ENCODE data around the gene RBM20. TPM values are rescaled to one million over a fixed set of nuclear protein-coding genes. Genes with fewer than 3 reads are reported as not detected.

RBM20 gene
- total RNA-seq, 1 experiment from 2014 or later, result 0.10 TPM

GRCh38 chr10:110717781-110718589, 73.8 kb downstream of the RBM20 start:
- TF ChIP-seq TCF7L2 (IDR thresholded peaks at IDR 0.05; ENCODE audit: low read depth, low read length) (no peak), POLR2AphosphoS5 (IDR thresholded peaks at IDR 0.05; ENCODE audit: low read depth, low read length) (no peak), REST (IDR thresholded peaks at IDR 0.05; ENCODE audit: insufficient read depth in 1 of 2, low read depth in 2 of 2, low read length in 1 of 2) (no peak), SIN3A (IDR thresholded peaks at IDR 0.05; ENCODE audit: borderline replicate concordance, insufficient read depth, low read depth, low read length) (no peak), CTCF (IDR thresholded peaks at IDR 0.05) (no peak)
- CTCF ChIA-PET, result interaction anchor here (0.7 kb wide), 1 partner anchor 1597 kb away, joined by 5 read pairs; no protein-coding TSS in a partner anchor
- no peaks in the 10 kb centered on the region for H3K36me3 ChIP-seq (ENCODE audit: control insufficient read depth, insufficient read depth, low read length)
- no peak overlapping the region for H3K4me3 ChIP-seq (ENCODE audit: low read depth in 2 of 2, low read length in 2 of 2)
- no peak overlapping the region for H3K27ac ChIP-seq (ENCODE audit: low read length)
- BruUV-seq (replicated peaks), result no TSS peak
- DNase-seq (ENCODE audit: low read depth, low spot score) (no peak), ATAC-seq (no peak)
- H3K9me3 ChIP-seq (ENCODE audit: control insufficient read depth, insufficient read depth, low read depth, low read length), result no peaks in the 10 kb centered on the region
- POLR2A ChIA-PET, result no interaction called here
- in situ Hi-C loops (cut with HindIII; ENCODE audit: low pct_unique_long_range_greater_than_20kb, low sequenced_read_pairs), result no loop called here
- no peaks in the 10 kb centered on the region for H3K4me1 ChIP-seq (ENCODE audit: control insufficient read depth, insufficient read depth, low read length)
- peaks cover 4% of the 10 kb centered on the region for H3K27me3 ChIP-seq (ENCODE audit: control insufficient read depth, insufficient read depth, low read length)
- intact Hi-C loops (cut with micrococcal nuclease; ENCODE audit: unreplicated experiment), result no loop called here

- Histone ChIP-seq H3K9me3 (ENCODE audit: control insufficient read depth, insufficient read depth, low read depth, low read length) (no peaks in the 10 kb centered on the region), H3K36me3 (ENCODE audit: control insufficient read depth, insufficient read depth, low read length) (no peaks in the 10 kb centered on the region), H3K27me3 (ENCODE audit: control insufficient read depth, insufficient read depth, low read length) (peaks cover 3% of the 10 kb centered on the region; the same call in 1 of the 2 replicates), H3K4me1 (ENCODE audit: control insufficient read depth, insufficient read depth, low read length) (no peaks in the 10 kb centered on the region), H3K27ac (ENCODE audit: low read length) (no peak overlapping the region), H3K4me3 (ENCODE audit: low read depth in 2 of 2, low read length in 2 of 2) (no peak overlapping the region)
- POLR2A ChIA-PET, result no interaction called here
- DNase-seq (ENCODE audit: low read depth, low spot score) (no peak), ATAC-seq (no peak)
- CTCF ChIA-PET, result interaction anchor here (0.8 kb wide), 1 partner anchor 69 kb away, joined by 3 read pairs; no protein-coding TSS in a partner anchor
- BruUV-seq (replicated peaks), result no TSS peak
- in situ Hi-C loops (cut with HindIII; ENCODE audit: low pct_unique_long_range_greater_than_20kb, low sequenced_read_pairs) (no loop called here), intact Hi-C loops (cut with micrococcal nuclease; ENCODE audit: unreplicated experiment) (no loop called here)
- TF ChIP-seq CTCF (IDR thresholded peaks at IDR 0.05), result no peak
- no peak for TF ChIP-seq TCF7L2 (IDR thresholded peaks at IDR 0.05; ENCODE audit: low read depth, low read length)
- TF ChIP-seq POLR2AphosphoS5 (IDR thresholded peaks at IDR 0.05; ENCODE audit: low read depth, low read length), result no peak
- TF ChIP-seq REST (IDR thresholded peaks at IDR 0.05; ENCODE audit: insufficient read depth in 1 of 2, low read depth in 2 of 2, low read length in 1 of 2), result no peak
- TF ChIP-seq SIN3A (IDR thresholded peaks at IDR 0.05; ENCODE audit: borderline replicate concordance, insufficient read depth, low read depth, low read length), result no peak
These were observed 77.4 kb downstream of the RBM20 start for GRCh38 chr10:110721406-110722038.

Data from Panc1 (cell line).